ENCODE measurements around the gene DGKD. TPM values are rescaled to one million over a fixed set of nuclear protein-coding genes. Genes with fewer than 3 reads are reported as not detected.

The DGKD gene
- total RNA-seq, 2 donors from 2014 or later = 21.5 to 63.1 TPM

DNA sequence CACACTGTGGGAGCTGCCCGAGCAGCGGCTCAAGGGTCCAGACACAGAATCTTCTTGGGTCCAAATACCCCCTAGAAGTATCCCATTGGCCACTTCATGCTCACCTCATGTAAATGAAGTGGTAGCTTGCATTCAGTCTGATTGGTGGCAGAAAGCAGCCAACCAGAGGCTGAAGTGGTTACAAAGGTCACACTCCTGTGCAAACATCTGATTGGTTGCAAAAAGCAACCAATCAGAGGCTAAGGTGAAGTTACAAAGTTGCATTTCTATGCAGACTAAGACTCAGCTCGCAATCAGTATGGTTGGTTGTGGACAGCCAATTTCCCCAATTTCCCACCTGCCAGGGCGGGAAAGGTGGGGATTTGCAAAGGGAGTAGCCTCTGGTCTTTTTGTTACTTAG, 94.3 kb downstream of the DGKD start:
- Histone ChIP-seq H3K27me3 (replicated peaks; ENCODE audit: insufficient read depth) (no peaks in the 10 kb centered on the region), H3K27ac (no peak overlapping the region), H3K36me3 (peaks cover 0 to 3% of the 10 kb centered on the region in 2 donors), H3K9me3 (no peaks in the 10 kb centered on the region), H3K4me1 (replicated peaks) (no peaks in the 10 kb centered on the region), H3K4me3 (no peak overlapping the region)
- 88% methylated on average over 4 of the region's 4 CpGs for WGBS
- TF ChIP-seq POLR2A (IDR thresholded peaks at IDR 0.05) (no peak), POLR2AphosphoS5 (IDR thresholded peaks at IDR 0.05) (no peak)
- TF ChIP-seq, protein P1, sequence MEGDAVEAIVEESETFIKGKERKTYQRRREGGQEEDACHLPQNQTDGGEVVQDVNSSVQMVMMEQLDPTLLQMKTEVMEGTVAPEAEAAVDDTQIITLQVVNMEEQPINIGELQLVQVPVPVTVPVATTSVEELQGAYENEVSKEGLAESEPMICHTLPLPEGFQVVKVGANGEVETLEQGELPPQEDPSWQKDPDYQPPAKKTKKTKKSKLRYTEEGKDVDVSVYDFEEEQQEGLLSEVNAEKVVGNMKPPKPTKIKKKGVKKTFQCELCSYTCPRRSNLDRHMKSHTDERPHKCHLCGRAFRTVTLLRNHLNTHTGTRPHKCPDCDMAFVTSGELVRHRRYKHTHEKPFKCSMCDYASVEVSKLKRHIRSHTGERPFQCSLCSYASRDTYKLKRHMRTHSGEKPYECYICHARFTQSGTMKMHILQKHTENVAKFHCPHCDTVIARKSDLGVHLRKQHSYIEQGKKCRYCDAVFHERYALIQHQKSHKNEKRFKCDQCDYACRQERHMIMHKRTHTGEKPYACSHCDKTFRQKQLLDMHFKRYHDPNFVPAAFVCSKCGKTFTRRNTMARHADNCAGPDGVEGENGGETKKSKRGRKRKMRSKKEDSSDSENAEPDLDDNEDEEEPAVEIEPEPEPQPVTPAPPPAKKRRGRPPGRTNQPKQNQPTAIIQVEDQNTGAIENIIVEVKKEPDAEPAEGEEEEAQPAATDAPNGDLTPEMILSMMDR (IDR thresholded peaks at IDR 0.05) = no peak
- no peak for DNase-seq (ENCODE audit: low spot score)
- intact Hi-C loops (cut with DNase I) = no loop called here

DNA sequence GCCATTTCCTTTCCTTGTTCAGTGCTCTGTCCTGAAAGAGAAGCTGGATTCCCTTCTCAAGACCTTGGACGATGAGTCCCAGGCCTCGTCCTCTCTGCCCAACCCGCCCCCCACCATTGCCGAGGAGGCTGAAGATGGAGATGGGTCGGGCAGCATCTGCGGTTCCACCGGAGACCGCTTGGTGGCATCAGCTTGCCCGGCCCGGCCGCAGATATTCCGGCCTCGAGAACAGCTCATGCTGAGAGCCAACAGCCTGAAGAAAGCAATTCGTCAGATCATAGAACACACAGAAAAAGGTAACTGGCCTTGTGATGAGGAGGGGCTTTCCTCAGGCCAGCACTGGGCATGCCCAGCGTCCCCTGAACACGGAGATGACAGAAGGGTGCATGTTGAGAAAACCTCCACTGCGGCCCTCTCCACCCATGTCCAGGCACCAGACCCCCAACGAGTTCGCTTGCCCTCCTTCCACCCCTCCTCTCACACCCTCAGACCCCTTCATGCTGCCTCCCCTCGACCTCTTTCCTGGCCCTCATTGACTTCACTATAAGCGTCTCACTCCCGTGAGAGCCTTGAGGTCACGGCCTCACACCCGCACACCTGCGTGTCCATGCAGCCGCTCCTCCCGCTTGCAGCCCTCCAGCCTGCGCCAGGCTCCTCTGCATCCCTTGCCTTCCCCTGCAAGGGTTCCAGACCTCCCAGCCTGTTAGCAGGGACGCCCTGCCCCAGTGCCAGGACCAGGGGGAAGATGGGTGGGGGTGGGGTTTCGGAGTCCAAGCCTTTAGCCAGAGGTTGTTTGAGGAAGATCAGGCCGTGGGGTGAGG, 95.0 kb downstream of the DGKD start:
- H3K27me3 ChIP-seq (replicated peaks; ENCODE audit: insufficient read depth) = no peaks in the 10 kb centered on the region
- no peaks in the 10 kb centered on the region for H3K9me3 ChIP-seq
- peak; percentile 20 for TF ChIP-seq POLR2AphosphoS5 (IDR thresholded peaks at IDR 0.05)
- TF ChIP-seq, protein P1 (IDR thresholded peaks at IDR 0.05) = peak; percentile 27 to 81 (median 60)
- TF ChIP-seq POLR2A (IDR thresholded peaks at IDR 0.05) = no peak
- intact Hi-C loops (cut with DNase I) = no loop called here
- H3K36me3 ChIP-seq = peaks cover 0 to 3% of the 10 kb centered on the region in 2 donors
- no peak overlapping the region for H3K27ac ChIP-seq
- DNase-seq (ENCODE audit: low spot score) = peak; percentile 38
- H3K4me1 ChIP-seq (replicated peaks) = no peaks in the 10 kb centered on the region
- no peak overlapping the region for H3K4me3 ChIP-seq
- 74% methylated on average over 31 of the region's 31 CpGs for WGBS

DNA sequence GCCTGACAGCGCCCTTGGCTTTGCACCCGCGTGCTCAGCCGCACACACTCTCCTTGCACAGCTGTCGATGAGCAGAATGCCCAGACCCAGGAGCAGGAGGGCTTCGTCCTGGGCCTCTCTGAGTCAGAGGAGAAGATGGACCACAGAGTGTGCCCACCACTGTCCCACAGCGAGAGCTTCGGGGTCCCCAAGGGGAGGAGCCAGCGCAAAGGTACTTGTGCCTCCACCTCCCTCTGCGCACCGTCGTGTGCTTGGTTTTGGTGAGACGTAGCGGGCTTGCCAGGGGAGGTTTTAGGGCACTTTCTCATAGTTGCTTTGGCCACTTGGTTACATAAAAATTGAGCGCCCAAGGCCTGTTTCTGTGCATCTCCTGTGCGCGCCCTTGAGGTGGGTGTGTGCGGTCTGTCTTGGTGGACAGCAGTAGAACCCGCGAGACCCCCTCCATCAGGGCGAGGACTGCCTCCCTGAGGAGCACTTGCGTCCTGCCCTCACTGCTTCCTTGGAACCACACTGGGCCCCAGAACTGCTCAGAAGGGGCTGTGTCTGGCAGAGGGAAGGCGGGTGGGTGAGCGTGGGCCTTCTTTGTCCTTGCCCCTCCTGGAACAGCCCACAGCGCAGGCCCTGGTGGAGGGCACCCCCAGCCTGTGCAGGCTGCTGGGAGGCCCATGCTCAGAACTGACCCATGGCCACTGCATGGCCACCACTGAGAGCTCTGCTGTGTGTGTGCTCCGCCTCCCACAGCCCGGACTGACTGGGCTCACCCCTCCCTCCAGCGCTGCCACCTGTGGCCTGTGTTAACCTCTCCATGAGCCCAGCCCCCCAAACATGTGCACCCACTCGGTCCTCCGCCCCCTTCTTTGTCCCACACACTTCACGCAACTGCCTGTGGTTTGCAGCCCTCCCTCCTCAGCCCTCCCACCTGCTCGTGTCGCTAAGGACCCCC, 95.9 kb downstream of the DGKD start:
- no peak for DNase-seq (ENCODE audit: low spot score)
- Histone ChIP-seq H3K4me1 (replicated peaks) (no peaks in the 10 kb centered on the region), H3K27me3 (replicated peaks; ENCODE audit: insufficient read depth) (no peaks in the 10 kb centered on the region), H3K9me3 (no peaks in the 10 kb centered on the region), H3K27ac (no peak overlapping the region), H3K4me3 (no peak overlapping the region), H3K36me3 (peaks cover 0 to 3% of the 10 kb centered on the region in 2 donors)
- 92% methylated on average over 33 of the region's 33 CpGs for WGBS
- intact Hi-C loops (cut with DNase I) = no loop called here
- TF ChIP-seq, protein P1 (IDR thresholded peaks at IDR 0.05) = no peak
- TF ChIP-seq POLR2AphosphoS5 (IDR thresholded peaks at IDR 0.05) (no peak), POLR2A (IDR thresholded peaks at IDR 0.05) (no peak)

DNA sequence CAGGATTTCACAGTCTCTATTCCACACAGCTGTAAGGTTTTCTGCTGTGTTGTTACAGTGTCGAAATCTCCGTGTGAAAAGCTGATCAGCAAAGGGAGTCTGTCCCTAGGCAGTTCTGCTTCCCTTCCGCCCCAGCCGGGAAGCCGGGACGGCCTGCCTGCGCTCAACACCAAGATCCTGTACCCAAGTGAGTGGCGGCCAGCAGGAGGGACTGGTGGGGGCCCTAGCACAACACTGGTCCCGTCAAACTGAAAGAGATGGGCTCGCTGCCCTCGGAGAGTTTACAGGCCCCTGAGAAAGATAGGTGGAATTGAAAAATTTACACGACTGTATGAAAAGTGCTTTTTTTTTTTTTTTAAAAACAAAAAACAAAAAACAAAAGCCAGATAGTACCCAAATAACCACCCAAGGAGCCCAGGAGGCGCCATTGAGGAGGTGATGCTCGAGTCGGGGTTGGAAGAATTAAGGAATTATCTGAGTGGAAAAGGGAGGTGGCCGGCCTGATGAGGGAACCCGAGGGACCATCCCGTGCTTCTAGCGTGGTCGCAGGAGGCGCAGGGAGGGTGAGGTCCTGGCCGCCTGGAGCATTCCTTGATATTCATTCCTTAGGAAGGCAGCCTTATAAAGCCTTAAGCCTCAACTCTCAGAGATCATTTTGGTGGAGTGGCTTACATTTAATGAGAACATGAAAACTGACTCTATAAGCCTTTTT, 96.7 kb downstream of the DGKD start:
- Histone ChIP-seq H3K27me3 (replicated peaks; ENCODE audit: insufficient read depth) (no peaks in the 10 kb centered on the region), H3K4me1 (replicated peaks) (no peaks in the 10 kb centered on the region), H3K4me3 (no peak overlapping the region), H3K27ac (no peak overlapping the region), H3K36me3 (peaks cover 0 to 3% of the 10 kb centered on the region in 2 donors), H3K9me3 (no peaks in the 10 kb centered on the region)
- WGBS = 93% methylated on average over 22 of the region's 22 CpGs
- DNase-seq (ENCODE audit: low spot score) = no peak
- intact Hi-C loops (cut with DNase I) = no loop called here
- no peak for TF ChIP-seq POLR2AphosphoS5 (IDR thresholded peaks at IDR 0.05)
- TF ChIP-seq, protein P1 (IDR thresholded peaks at IDR 0.05) = no peak
- no peak for TF ChIP-seq POLR2A (IDR thresholded peaks at IDR 0.05)

All from prostate gland (tissue), 2 donors.